ENCODE results near the gene CCBE1. TPM values are rescaled to one million over a fixed set of nuclear protein-coding genes. Genes with fewer than 3 reads are reported as not detected.

Gene CCBE1
- total RNA-seq, 2 experiments from 2014 or later, result not detected

GRCh38 chr18:59708988-59709387, 11.8 kb upstream of the CCBE1 start:
- Mint-ChIP-seq H3K4me1 (ENCODE audit: low read depth) (no peaks in the 10 kb centered on the region), H3K9me3 (peaks cover 2% of the 10 kb centered on the region), H3K27ac (no peak overlapping the region), H3K36me3 (ENCODE audit: low read depth) (no peaks in the 10 kb centered on the region), H3K4me3 (no peak overlapping the region), H3K27me3 (ENCODE audit: low read depth) (no peaks in the 10 kb centered on the region)
- DNase-seq, result no peak
- intact Hi-C loops (cut with micrococcal nuclease), result no loop called here
- CTCF ChIA-PET, result no interaction called here

- CTCF ChIA-PET, result no interaction called here
- Mint-ChIP-seq H3K9me3 (no peaks in the 10 kb centered on the region), H3K4me1 (ENCODE audit: low read depth) (no peaks in the 10 kb centered on the region), H3K27ac (no peak overlapping the region), H3K27me3 (ENCODE audit: low read depth) (no peaks in the 10 kb centered on the region), H3K4me3 (no peak overlapping the region), H3K36me3 (ENCODE audit: low read depth) (no peaks in the 10 kb centered on the region)
- intact Hi-C loops (cut with micrococcal nuclease), result no loop called here
- DNase-seq, result no peak
Measured at GRCh38 chr18:59707306-59707705, 10.1 kb upstream of the CCBE1 start.

GRCh38 chr18:59706499-59706898, 9.3 kb upstream of the CCBE1 start:
- Mint-ChIP-seq H3K9me3 (no peaks in the 10 kb centered on the region), H3K36me3 (ENCODE audit: low read depth) (no peaks in the 10 kb centered on the region), H3K27ac (no peak overlapping the region), H3K27me3 (ENCODE audit: low read depth) (no peaks in the 10 kb centered on the region), H3K4me1 (ENCODE audit: low read depth) (no peaks in the 10 kb centered on the region), H3K4me3 (no peak overlapping the region)
- no peak for DNase-seq
- CTCF ChIA-PET, result no interaction called here
- intact Hi-C loops (cut with micrococcal nuclease), result no loop called here

DNA sequence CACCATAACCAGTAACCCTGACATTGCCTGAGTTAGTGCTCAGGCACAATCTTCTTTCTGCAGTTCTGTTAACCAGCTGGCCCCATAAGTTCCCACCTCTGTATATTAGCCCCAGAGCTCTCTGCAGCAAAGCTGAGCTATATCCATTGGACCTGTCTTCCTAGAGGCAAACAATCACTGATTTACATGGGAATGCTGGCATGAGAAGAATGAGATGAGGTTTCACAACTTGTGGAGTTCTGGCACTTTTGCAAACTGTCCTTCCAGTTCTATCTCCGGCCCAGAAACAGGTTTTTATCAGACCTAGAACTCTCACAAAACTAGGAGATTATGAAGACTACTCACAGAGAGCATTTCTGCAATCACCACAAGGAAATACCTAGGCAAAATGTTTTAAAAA, 7.9 kb upstream of the CCBE1 start:
- H3K36me3 Mint-ChIP-seq (ENCODE audit: low read depth), result no peaks in the 10 kb centered on the region
- H3K27ac Mint-ChIP-seq, result no peak overlapping the region
- no peak overlapping the region for H3K4me3 Mint-ChIP-seq
- no peaks in the 10 kb centered on the region for H3K9me3 Mint-ChIP-seq
- no peaks in the 10 kb centered on the region for H3K4me1 Mint-ChIP-seq (ENCODE audit: low read depth)
- CTCF ChIA-PET, result no interaction called here
- no peak for DNase-seq
- peaks cover 3% of the 10 kb centered on the region for H3K27me3 Mint-ChIP-seq (ENCODE audit: low read depth)
- intact Hi-C loops (cut with micrococcal nuclease), result no loop called here

DNA sequence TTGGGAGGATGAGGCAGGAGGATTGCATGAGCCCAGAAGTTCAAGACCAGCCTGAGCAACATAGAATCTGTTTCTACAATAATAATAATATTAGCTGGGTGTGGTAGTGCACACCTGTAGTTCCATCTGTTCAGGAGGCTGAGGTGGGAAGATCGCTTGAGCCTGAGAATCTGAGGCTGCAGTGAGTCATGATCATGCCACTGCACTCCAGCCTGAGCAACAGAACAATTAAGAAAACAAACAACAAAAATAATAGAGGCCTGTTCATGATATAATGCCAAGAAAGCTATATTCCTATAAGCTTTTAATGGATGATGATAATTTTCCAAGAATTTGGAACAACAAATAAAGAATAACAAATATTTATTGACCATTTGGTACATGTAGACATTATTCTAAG, 6.9 kb upstream of the CCBE1 start:
- Mint-ChIP-seq H3K9me3 (no peaks in the 10 kb centered on the region), H3K4me1 (ENCODE audit: low read depth) (no peaks in the 10 kb centered on the region), H3K27me3 (ENCODE audit: low read depth) (peaks cover 10% of the 10 kb centered on the region), H3K36me3 (ENCODE audit: low read depth) (no peaks in the 10 kb centered on the region), H3K4me3 (no peak overlapping the region), H3K27ac (no peak overlapping the region)
- CTCF ChIA-PET, result no interaction called here
- DNase-seq, result no peak
- intact Hi-C loops (cut with micrococcal nuclease), result no loop called here

DNA sequence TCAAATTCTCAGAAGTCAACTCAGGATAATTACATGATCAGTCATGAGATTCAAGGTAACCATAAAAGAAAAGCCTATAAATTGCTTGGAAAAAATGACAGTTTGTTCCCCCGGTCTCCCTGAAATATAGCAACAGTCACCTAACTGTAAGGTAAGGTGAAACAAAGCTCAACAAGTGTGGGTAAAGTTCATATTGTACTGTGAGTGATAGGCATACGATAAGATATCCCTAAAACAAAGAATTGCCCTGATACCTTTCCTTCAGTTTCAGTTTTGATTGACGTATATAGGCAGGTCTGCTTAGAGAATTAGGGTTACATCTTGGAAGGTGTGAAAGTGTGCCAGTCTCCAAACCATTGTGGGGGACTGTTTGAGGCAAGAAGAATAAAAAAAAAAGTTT, 4.0 kb upstream of the CCBE1 start:
- Mint-ChIP-seq H3K27ac (no peak overlapping the region), H3K4me3 (no peak overlapping the region), H3K27me3 (ENCODE audit: low read depth) (peaks cover 24% of the 10 kb centered on the region), H3K9me3 (no peaks in the 10 kb centered on the region), H3K4me1 (ENCODE audit: low read depth) (peaks cover 10% of the 10 kb centered on the region), H3K36me3 (ENCODE audit: low read depth) (no peaks in the 10 kb centered on the region)
- CTCF ChIA-PET, result no interaction called here
- no peak for DNase-seq
- intact Hi-C loops (cut with micrococcal nuclease), result no loop called here

- no peaks in the 10 kb centered on the region for H3K9me3 Mint-ChIP-seq
- no peak for DNase-seq
- H3K36me3 Mint-ChIP-seq (ENCODE audit: low read depth), result no peaks in the 10 kb centered on the region
- CTCF ChIA-PET, result interaction anchor here (0.5 kb wide), 1 partner anchor 616 kb away, joined by 3 read pairs; no protein-coding TSS in a partner anchor
- peaks cover 13% of the 10 kb centered on the region for H3K4me1 Mint-ChIP-seq (ENCODE audit: low read depth)
- peaks cover 31% of the 10 kb centered on the region for H3K27me3 Mint-ChIP-seq (ENCODE audit: low read depth)
- no peak overlapping the region for H3K4me3 Mint-ChIP-seq
- H3K27ac Mint-ChIP-seq, result no peak overlapping the region
- intact Hi-C loops (cut with micrococcal nuclease), result no loop called here
Measured at GRCh38 chr18:59700535-59700967, 3.3 kb upstream of the CCBE1 start.

DNA sequence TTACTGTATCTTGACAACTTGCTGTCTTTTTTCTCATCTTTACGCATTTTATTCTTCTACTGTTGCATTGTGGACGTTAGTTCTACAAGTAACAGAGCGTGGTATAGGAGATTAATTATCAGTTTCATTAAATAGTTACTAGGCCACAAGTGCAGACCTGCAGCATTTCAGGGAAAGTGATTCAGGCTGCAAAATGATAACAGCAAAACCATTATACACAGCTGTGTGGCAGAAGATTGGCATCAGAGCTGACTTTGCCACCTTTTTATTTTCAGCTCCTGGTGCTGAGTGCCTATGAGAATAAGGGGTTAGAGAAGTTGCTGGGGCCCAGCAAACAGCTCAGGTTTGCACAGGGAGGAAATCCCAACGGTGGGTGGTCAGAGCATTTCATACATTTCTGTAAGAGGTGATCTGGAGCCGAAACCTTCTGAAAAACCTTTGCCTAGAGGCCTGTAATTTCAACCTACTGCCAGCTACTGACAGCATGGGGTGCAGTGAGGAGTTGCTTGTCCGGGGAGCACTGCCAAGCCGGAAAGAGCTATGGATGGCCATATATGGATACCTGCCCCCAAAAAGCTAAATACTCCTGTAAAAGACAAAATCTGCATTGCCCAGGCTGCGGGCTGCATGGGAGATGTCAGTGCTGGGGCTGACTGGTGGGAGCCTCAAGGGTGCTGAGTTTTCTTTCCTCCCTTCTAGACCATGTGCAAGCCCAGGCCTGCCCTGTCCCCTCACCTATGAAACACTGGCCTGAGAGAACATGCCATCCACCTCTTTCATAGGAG, 2.7 kb upstream of the CCBE1 start:
- H3K36me3 Mint-ChIP-seq (ENCODE audit: low read depth), result no peaks in the 10 kb centered on the region
- peaks cover 37% of the 10 kb centered on the region for H3K27me3 Mint-ChIP-seq (ENCODE audit: low read depth)
- CTCF ChIA-PET, result interaction anchor here (0.5 kb wide), 1 partner anchor 616 kb away, joined by 3 read pairs; no protein-coding TSS in a partner anchor
- no peak overlapping the region for H3K4me3 Mint-ChIP-seq
- peaks cover 13% of the 10 kb centered on the region for H3K4me1 Mint-ChIP-seq (ENCODE audit: low read depth)
- no peak overlapping the region for H3K27ac Mint-ChIP-seq
- H3K9me3 Mint-ChIP-seq, result no peaks in the 10 kb centered on the region
- DNase-seq, result no peak
- intact Hi-C loops (cut with micrococcal nuclease), result loop anchor here (10.0 kb wide), 1 partner anchor 425 kb away; the partner anchor contains the start of gene RAX

GRCh38 chr18:59699061-59699460, 1.8 kb upstream of the CCBE1 start:
- intact Hi-C loops (cut with micrococcal nuclease), result loop anchor here (10.0 kb wide), 1 partner anchor 424 kb away; the partner anchor contains the start of gene RAX

GRCh38 chr18:59696311-59697235, 650 bp downstream of the CCBE1 start:
- H3K9me3 Mint-ChIP-seq, result no peaks in the 10 kb centered on the region
- H3K36me3 Mint-ChIP-seq (ENCODE audit: low read depth), result no peaks in the 10 kb centered on the region
- H3K4me1 Mint-ChIP-seq (ENCODE audit: low read depth), result peaks cover 13% of the 10 kb centered on the region
- DNase-seq, result peak; percentile 16
- H3K27ac Mint-ChIP-seq, result no peak overlapping the region
- CTCF ChIA-PET, result interaction anchor here (0.6 to 2.0 kb wide), 8 partner anchors 10 to 127 kb away, joined by 3 to 9 read pairs (median 4); no protein-coding TSS in a partner anchor
- H3K27me3 Mint-ChIP-seq (ENCODE audit: low read depth), result peaks cover 56% of the 10 kb centered on the region
- intact Hi-C loops (cut with micrococcal nuclease), result loop anchor here (1.0 to 10.0 kb wide), 3 partner anchors 127 to 422 kb away; partner anchors contain the start of gene RAX
- H3K4me3 Mint-ChIP-seq, result peak overlapping the region; percentile 4

More at GRCh38 chr18:59699061-59699460, 1.8 kb upstream of the CCBE1 start:
- H3K4me3 Mint-ChIP-seq, result no peak overlapping the region
- peaks cover 13% of the 10 kb centered on the region for H3K4me1 Mint-ChIP-seq (ENCODE audit: low read depth)
- H3K9me3 Mint-ChIP-seq, result no peaks in the 10 kb centered on the region
- peaks cover 45% of the 10 kb centered on the region for H3K27me3 Mint-ChIP-seq (ENCODE audit: low read depth)
- DNase-seq, result no peak
- no peaks in the 10 kb centered on the region for H3K36me3 Mint-ChIP-seq (ENCODE audit: low read depth)
- H3K27ac Mint-ChIP-seq, result no peak overlapping the region
- CTCF ChIA-PET, result no interaction called here

GRCh38 chr18:59695551-59695950, 1.7 kb downstream of the CCBE1 start:
- Mint-ChIP-seq H3K4me3 (no peak overlapping the region), H3K27me3 (ENCODE audit: low read depth) (peaks cover 54% of the 10 kb centered on the region), H3K4me1 (ENCODE audit: low read depth) (peaks cover 13% of the 10 kb centered on the region), H3K36me3 (ENCODE audit: low read depth) (no peaks in the 10 kb centered on the region), H3K27ac (no peak overlapping the region), H3K9me3 (no peaks in the 10 kb centered on the region)
- intact Hi-C loops (cut with micrococcal nuclease), result loop anchor here (10.0 kb wide), 1 partner anchor 421 kb away; the partner anchor contains the start of gene RAX
- CTCF ChIA-PET, result no interaction called here
- DNase-seq, result no peak

GRCh38 chr18:59694824-59695223, 2.4 kb downstream of the CCBE1 start:
- DNase-seq, result no peak
- CTCF ChIA-PET, result interaction anchor here (0.7 to 0.9 kb wide), 2 partner anchors 167 to 236 kb away, joined by 3 to 6 read pairs; no protein-coding TSS in a partner anchor
- intact Hi-C loops (cut with micrococcal nuclease), result loop anchor here (10.0 kb wide), 1 partner anchor 420 kb away; the partner anchor contains the start of gene RAX
- Mint-ChIP-seq H3K27ac (no peak overlapping the region), H3K4me1 (ENCODE audit: low read depth) (peaks cover 13% of the 10 kb centered on the region), H3K27me3 (ENCODE audit: low read depth) (peaks cover 53% of the 10 kb centered on the region), H3K4me3 (no peak overlapping the region), H3K36me3 (ENCODE audit: low read depth) (no peaks in the 10 kb centered on the region), H3K9me3 (no peaks in the 10 kb centered on the region)

All from activated naive CD4-positive, alpha-beta T cell treated with anti-CD3 and anti-CD28 coated beads for 36 hours (primary cell).